ENCODE measurements around the gene ARCN1. TPM values are rescaled to one million over a fixed set of nuclear protein-coding genes. Genes with fewer than 3 reads are reported as not detected.

ARCN1 gene
- total and polyA plus RNA-seq, 2 donors (not counting 3 experiments of a cell fraction or from before 2014, with no cell fraction given): 172 to 180 TPM

DNA sequence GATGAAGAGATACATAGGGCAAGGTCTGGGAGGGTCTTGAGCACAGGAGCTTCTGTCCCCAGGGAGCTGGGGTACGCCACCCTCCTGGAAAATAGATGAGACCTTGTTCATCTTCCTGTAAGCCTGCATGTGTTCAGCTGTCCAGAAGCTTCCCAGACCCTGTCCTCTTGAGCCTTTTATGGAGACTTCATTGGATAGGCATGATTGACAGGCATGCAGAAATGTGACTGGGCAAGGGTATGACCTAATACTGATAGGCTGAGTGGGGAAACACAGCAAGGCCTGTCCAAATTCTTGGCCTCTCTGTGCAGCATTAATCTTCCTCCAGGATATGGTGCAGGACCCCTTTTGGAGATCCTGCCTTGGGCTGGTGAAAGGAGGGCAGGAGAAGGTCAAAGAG is 15.7 kb downstream of the ARCN1 start:
- Histone ChIP-seq H2AFZ (ENCODE audit: low read depth, low read length) (no peak overlapping the region), H4K20me1 (replicated peaks; ENCODE audit: control insufficient read depth, extremely low read depth, insufficient read depth, low read length) (no peaks in the 10 kb centered on the region), H3K4me1 (ENCODE audit: control insufficient read depth, extremely low read depth, insufficient read depth, low read length) (no peaks in the 10 kb centered on the region), H3K79me2 (ENCODE audit: control insufficient read depth, insufficient read depth, low read length) (peaks cover 3% of the 10 kb centered on the region), H3K9me1 (replicated peaks; ENCODE audit: control insufficient read depth, extremely low read depth, insufficient read depth, low read length) (no peaks in the 10 kb centered on the region), H3K4me2 (ENCODE audit: insufficient read depth, low read length) (no peak overlapping the region), H3K9me3 (replicated peaks; ENCODE audit: control insufficient read depth, insufficient read depth, low read length) (no peaks in the 10 kb centered on the region), H3K9ac (replicated peaks; ENCODE audit: extremely low read depth, insufficient read depth, low read length) (no peak overlapping the region), H3K27ac (ENCODE audit: insufficient read depth, low read depth, low read length) (no peak overlapping the region), H3K4me3 (replicated peaks in 1 of 3; ENCODE audit: insufficient read depth in 1 of 3, low read depth in 1 of 3, low read length in 3 of 3) (no peak overlapping the region), H3K27me3 (ENCODE audit: control insufficient read depth in 2 of 2, insufficient read depth in 2 of 2, low read length in 2 of 2) (no peaks in the 10 kb centered on the region), H3K36me3 (ENCODE audit: control insufficient read depth in 2 of 2, extremely low read depth in 1 of 2, insufficient read depth in 2 of 2, low read length in 2 of 2) (peaks cover 9 to 43% of the 10 kb centered on the region in 2 experiments)
- ChIA-PET POLR2A (no interaction called here), CTCF (no interaction called here)
- no peak for TF ChIP-seq FOS (IDR thresholded peaks at IDR 0.05; ENCODE audit: borderline replicate concordance, insufficient read depth, low read length)
- TF ChIP-seq JUN (IDR thresholded peaks at IDR 0.05; ENCODE audit: borderline replicate concordance, insufficient read depth, insufficient read length, low read depth): no peak
- TF ChIP-seq POLR2A (IDR thresholded peaks at IDR 0.05; ENCODE audit: low read depth, low read length): no peak
- no peak for TF ChIP-seq GATA2 (IDR thresholded peaks at IDR 0.05; ENCODE audit: insufficient read depth, insufficient read length, low read depth, low read length)
- no peak for TF ChIP-seq MAX (IDR thresholded peaks at IDR 0.05; ENCODE audit: insufficient read depth, insufficient read length)
- TF ChIP-seq EZH2 (IDR thresholded peaks at IDR 0.05; ENCODE audit: borderline replicate concordance, low read depth, low read length, severe bottlenecking): no peak
- TF ChIP-seq MYC (IDR thresholded peaks at IDR 0.05; ENCODE audit: low read depth, low read length): no peak
- TF ChIP-seq CTCF (IDR thresholded peaks at IDR 0.05; ENCODE audit: extremely low read depth in 1 of 2, insufficient read depth in 1 of 2, low read depth in 1 of 2, low read length in 2 of 2): no peak
- TF ChIP-seq POLR2AphosphoS5 (IDR thresholded peaks at IDR 0.05; ENCODE audit: insufficient read depth, low read depth, low read length): no peak
- DNase-seq (ENCODE audit: low read depth, low spot score) (no peak), FAIRE-seq (no peak)
- dilution Hi-C loops (cut with MboI; ENCODE audit: extremely low pct_ligation_motif_present, low sequenced_read_pairs): no loop called here
- intact Hi-C loops (cut with micrococcal nuclease): no loop called here
- BruUV-seq (replicated peaks): no TSS peak

All from endothelial cell of umbilical vein (primary cell).